H1 (cell line): ENCODE measurements around the gene ATMIN.

ENCODE experiments used
- CEBPB ChIP-seq: IDR thresholded peaks from 2 replicates; pipeline ENCODE4 v1.6.1; 2012; ENCODE audit warnings: low read depth, low read length
- POLR2A ChIP-seq, 2 experiments: IDR thresholded peaks; 1 replicate in 1 of 2; 2 replicates in 1 of 2; pipeline ENCODE4 v1.6.1; 2011; ENCODE audit warnings: low read depth in 2 of 2, low read length in 2 of 2, mild to moderate bottlenecking in 2 of 2; ENCODE audit errors: control extremely low read depth in 1 of 2

DNA sequence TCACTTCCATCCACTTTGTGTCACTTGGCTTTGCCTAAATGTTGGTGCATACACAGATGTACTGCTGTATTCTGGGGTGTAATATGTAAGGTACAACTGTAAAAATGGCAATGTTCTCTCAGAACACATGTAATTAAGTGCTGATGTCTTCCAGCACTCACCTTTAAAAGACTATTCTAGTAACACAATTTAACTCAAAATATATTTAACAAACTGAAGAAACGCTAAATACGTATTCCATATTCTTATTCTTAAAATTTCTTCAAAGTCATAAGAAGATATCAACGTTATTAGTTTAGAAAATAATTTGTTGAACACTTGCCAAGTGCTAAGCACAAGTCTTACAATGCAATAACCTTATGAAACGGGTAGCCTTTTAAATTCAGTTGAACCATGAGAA is 32.6 kb upstream of the ATMIN start:
- TF ChIP-seq CEBPB, result no peak
- no peak for TF ChIP-seq POLR2A (IDR thresholded peaks at IDR 0.05; ENCODE audit: control extremely low read depth in 1 of 2, low read depth in 2 of 2, low read length in 2 of 2)
